Measurements from ENCODE around the gene DMGDH.

DMGDH gene

DNA sequence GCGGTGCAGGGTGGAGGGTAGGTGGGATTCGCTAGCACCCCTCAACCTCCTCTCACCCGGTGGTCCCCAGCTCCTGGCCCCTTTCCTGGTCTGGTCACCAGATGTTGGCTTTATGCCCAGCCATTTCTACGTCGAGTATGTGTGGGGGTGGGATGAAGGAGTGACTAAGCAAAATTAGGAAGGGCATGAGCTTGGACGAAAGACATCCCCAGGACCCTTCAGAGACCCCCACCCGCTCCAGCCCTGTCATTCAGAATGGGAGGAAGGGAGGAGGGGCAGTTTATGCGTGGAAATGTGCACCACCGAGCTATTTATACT, 835 bp upstream of the DMGDH start:
- no peaks in the 10 kb centered on the region for H3K4me1 ChIP-seq (ENCODE audit: control insufficient read depth, insufficient read depth, low read length)
- no peaks in the 10 kb centered on the region for H3K9me3 ChIP-seq (ENCODE audit: control insufficient read depth, low read length)
- no peaks in the 10 kb centered on the region for H3K36me3 ChIP-seq (ENCODE audit: control insufficient read depth, insufficient read depth, low read length)
- no peaks in the 10 kb centered on the region for H3K27me3 ChIP-seq (ENCODE audit: control insufficient read depth, insufficient read depth, low read length, poor library complexity, severe bottlenecking)
- H3K27ac ChIP-seq (ENCODE audit: insufficient read depth, low read depth, low read length, poor library complexity, severe bottlenecking), result no peak overlapping the region
- no peak overlapping the region for H3K4me3 ChIP-seq (ENCODE audit: insufficient read depth, low read depth, low read length)
- WGBS, 2 experiments, result 85 to 87% methylated on average over 9 of the region's 9 CpGs

DNA sequence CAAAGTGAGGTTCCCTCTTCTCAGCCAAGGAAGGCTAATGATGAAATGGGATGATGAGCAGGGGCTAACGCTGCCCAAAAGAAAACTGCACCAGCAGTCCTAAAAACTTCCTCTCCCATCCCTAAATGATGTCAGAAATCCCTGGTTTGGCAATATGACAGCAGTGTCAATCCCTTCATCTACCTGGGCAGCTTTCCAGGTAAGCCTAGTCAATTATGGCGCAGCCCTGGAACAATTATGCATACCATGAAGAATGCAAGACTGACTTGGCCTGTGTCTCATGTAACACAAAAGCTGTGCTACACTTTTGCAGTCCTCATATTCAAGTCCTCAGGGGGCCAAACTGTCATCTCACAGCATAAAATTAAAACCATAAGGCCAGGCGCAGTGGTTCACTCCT, 7.0 kb downstream of the DMGDH start:
- WGBS, 2 experiments, result 94% methylated on average over 3 of the region's 3 CpGs
- no peaks in the 10 kb centered on the region for H3K27me3 ChIP-seq (ENCODE audit: control insufficient read depth, insufficient read depth, low read length, poor library complexity, severe bottlenecking)

DNA sequence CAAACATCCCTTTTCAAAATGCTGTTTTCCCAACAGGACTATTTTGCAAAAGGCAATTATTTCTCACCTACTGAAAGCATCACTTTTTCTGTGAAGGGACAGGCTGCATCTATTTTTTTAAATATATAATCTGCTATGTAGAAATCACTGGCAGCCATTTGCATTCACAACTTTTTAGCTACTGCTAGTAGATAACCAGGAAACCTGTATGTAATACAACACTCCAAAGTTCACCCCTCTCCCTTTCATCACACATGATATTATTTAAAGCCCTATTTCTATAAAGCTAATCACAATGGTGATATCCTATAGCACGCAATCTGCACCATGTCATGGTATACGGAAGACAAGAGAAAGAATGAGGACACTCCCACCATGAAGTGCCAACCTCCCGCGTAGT, 9.8 kb downstream of the DMGDH start:
- H3K4me1 ChIP-seq (ENCODE audit: control insufficient read depth, insufficient read depth, low read length), result no peaks in the 10 kb centered on the region
- no peaks in the 10 kb centered on the region for H3K9me3 ChIP-seq (ENCODE audit: control insufficient read depth, low read length)
- H3K4me3 ChIP-seq (ENCODE audit: insufficient read depth, low read depth, low read length), result no peak overlapping the region
- H3K27ac ChIP-seq (ENCODE audit: insufficient read depth, low read depth, low read length, poor library complexity, severe bottlenecking), result no peak overlapping the region
- H3K27me3 ChIP-seq (ENCODE audit: control insufficient read depth, insufficient read depth, low read length, poor library complexity, severe bottlenecking), result no peaks in the 10 kb centered on the region
- WGBS, 2 experiments, result 86 to 97% methylated on average over 2 to 3 of the region's 4 CpGs
- no peaks in the 10 kb centered on the region for H3K36me3 ChIP-seq (ENCODE audit: control insufficient read depth, insufficient read depth, low read length)

More for the DNA sequence above, 7.0 kb downstream of the DMGDH start:
- Histone ChIP-seq H3K4me1 (ENCODE audit: control insufficient read depth, insufficient read depth, low read length) (no peaks in the 10 kb centered on the region), H3K9me3 (ENCODE audit: control insufficient read depth, low read length) (no peaks in the 10 kb centered on the region), H3K4me3 (ENCODE audit: insufficient read depth, low read depth, low read length) (no peak overlapping the region), H3K27ac (ENCODE audit: insufficient read depth, low read depth, low read length, poor library complexity, severe bottlenecking) (no peak overlapping the region), H3K36me3 (ENCODE audit: control insufficient read depth, insufficient read depth, low read length) (no peaks in the 10 kb centered on the region)

DNA sequence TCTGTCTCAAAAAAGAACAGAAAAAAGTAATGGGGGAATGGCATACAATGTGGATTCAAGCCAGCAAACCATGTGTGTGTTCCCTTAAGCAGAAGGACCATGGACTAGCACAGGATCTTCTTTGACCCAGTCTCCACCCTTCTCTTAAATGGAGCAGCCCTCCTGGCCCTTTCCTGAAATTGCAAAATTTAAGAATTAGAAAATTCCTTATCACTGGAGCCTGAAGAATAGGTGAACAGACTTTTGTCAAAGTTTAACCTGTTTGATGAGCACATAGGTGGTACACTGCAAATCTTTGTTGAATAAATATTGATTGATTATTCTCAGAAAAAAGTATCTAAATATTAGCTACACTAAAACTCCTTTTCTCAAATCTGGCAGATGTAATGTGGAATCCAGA, 12.6 kb downstream of the DMGDH start:
- Histone ChIP-seq H3K27ac (ENCODE audit: insufficient read depth, low read depth, low read length, poor library complexity, severe bottlenecking) (no peak overlapping the region), H3K36me3 (ENCODE audit: control insufficient read depth, insufficient read depth, low read length) (no peaks in the 10 kb centered on the region), H3K4me3 (ENCODE audit: insufficient read depth, low read depth, low read length) (no peak overlapping the region), H3K27me3 (ENCODE audit: control insufficient read depth, insufficient read depth, low read length, poor library complexity, severe bottlenecking) (no peaks in the 10 kb centered on the region), H3K4me1 (ENCODE audit: control insufficient read depth, insufficient read depth, low read length) (no peaks in the 10 kb centered on the region), H3K9me3 (ENCODE audit: control insufficient read depth, low read length) (no peaks in the 10 kb centered on the region)

DNA sequence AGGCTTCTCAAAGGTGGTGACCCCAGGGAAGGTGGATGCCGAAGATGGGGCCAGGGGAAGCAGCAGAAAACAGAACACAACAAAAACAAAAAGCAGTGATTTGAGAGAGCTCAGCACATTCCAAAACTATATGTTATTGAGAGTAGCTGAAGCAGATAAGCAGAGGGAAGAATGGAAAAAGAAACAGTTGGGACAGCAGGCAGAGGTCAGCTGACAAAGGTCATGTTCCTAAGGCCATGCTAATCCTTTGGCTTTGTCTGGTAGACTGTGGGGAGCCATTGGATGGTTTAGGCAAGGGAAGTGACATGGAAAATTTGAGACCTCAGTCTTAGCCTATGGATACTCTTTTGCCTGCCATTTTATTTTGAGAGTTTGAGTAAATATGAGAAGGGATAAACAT, 14.5 kb downstream of the DMGDH start:
- peak overlapping the region; percentile 3 for H3K27ac ChIP-seq (ENCODE audit: insufficient read depth, low read depth, low read length, poor library complexity, severe bottlenecking)
- no peaks in the 10 kb centered on the region for H3K9me3 ChIP-seq (ENCODE audit: control insufficient read depth, low read length)
- H3K4me3 ChIP-seq (ENCODE audit: insufficient read depth, low read depth, low read length), result no peak overlapping the region
- H3K27me3 ChIP-seq (ENCODE audit: control insufficient read depth, insufficient read depth, low read length, poor library complexity, severe bottlenecking), result no peaks in the 10 kb centered on the region
- H3K4me1 ChIP-seq (ENCODE audit: control insufficient read depth, insufficient read depth, low read length), result no peaks in the 10 kb centered on the region
- H3K36me3 ChIP-seq (ENCODE audit: control insufficient read depth, insufficient read depth, low read length), result no peaks in the 10 kb centered on the region
- WGBS, 2 experiments, result 50 to 89% methylated on average over 1 of the region's 1 CpG

DNA sequence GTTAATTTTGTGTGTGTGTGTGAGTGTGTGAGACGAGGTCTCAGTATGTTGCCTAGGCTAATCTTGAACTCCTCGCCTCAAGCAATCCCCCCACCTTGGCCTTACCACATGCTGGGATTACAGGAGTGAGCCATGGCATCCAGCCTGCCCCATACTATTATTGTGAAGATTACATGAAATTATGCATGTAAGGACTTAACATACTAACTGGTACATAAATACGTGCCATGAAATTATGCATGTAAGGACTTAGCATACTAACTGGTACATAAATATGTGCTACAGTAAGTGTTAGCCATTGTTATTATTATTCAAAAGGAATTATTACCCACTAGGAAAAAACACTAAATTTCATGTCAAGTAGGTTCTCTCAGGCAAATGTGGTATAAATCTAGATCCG, 16.2 kb downstream of the DMGDH start:
- H3K36me3 ChIP-seq (ENCODE audit: control insufficient read depth, insufficient read depth, low read length), result no peaks in the 10 kb centered on the region
- 94 to 100% methylated on average over 1 to 3 of the region's 4 CpGs for WGBS, 2 experiments
- no peak overlapping the region for H3K4me3 ChIP-seq (ENCODE audit: insufficient read depth, low read depth, low read length)
- no peaks in the 10 kb centered on the region for H3K9me3 ChIP-seq (ENCODE audit: control insufficient read depth, low read length)
- H3K4me1 ChIP-seq (ENCODE audit: control insufficient read depth, insufficient read depth, low read length), result no peaks in the 10 kb centered on the region
- no peak overlapping the region for H3K27ac ChIP-seq (ENCODE audit: insufficient read depth, low read depth, low read length, poor library complexity, severe bottlenecking)
- no peaks in the 10 kb centered on the region for H3K27me3 ChIP-seq (ENCODE audit: control insufficient read depth, insufficient read depth, low read length, poor library complexity, severe bottlenecking)

- Histone ChIP-seq H3K36me3 (ENCODE audit: control insufficient read depth, insufficient read depth, low read length) (no peaks in the 10 kb centered on the region), H3K4me1 (ENCODE audit: control insufficient read depth, insufficient read depth, low read length) (no peaks in the 10 kb centered on the region), H3K9me3 (ENCODE audit: control insufficient read depth, low read length) (no peaks in the 10 kb centered on the region), H3K27me3 (ENCODE audit: control insufficient read depth, insufficient read depth, low read length, poor library complexity, severe bottlenecking) (no peaks in the 10 kb centered on the region), H3K4me3 (ENCODE audit: insufficient read depth, low read depth, low read length) (no peak overlapping the region), H3K27ac (ENCODE audit: insufficient read depth, low read depth, low read length, poor library complexity, severe bottlenecking) (no peak overlapping the region)
- 94 to 100% methylated on average over 2 to 3 of the region's 3 CpGs for WGBS, 2 experiments
Observed at GRCh38 chr5:79050498-79050897, 19.0 kb downstream of the DMGDH start.

DNA sequence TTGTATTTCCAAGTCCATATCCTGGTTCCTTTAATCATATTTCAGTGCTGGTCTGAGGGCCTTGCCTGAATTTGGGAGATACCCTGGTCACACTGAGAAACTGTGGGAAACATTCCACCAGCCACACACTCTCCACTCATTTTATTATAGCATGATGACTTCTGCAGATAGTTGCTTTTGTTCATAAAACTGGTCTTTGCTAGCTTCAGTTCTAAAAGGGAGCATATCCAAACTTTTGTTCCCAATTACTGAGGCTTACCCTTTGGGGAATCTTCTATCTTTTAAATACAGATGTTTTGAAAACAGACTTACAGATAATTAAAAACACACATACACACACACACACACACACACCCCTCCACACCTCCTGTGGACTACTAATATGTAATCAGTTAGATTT, 21.0 kb downstream of the DMGDH start:
- H3K4me1 ChIP-seq (ENCODE audit: control insufficient read depth, insufficient read depth, low read length), result no peaks in the 10 kb centered on the region
- no peak overlapping the region for H3K27ac ChIP-seq (ENCODE audit: insufficient read depth, low read depth, low read length, poor library complexity, severe bottlenecking)
- H3K27me3 ChIP-seq (ENCODE audit: control insufficient read depth, insufficient read depth, low read length, poor library complexity, severe bottlenecking), result no peaks in the 10 kb centered on the region
- H3K36me3 ChIP-seq (ENCODE audit: control insufficient read depth, insufficient read depth, low read length), result no peaks in the 10 kb centered on the region
- no peak overlapping the region for H3K4me3 ChIP-seq (ENCODE audit: insufficient read depth, low read depth, low read length)
- no peaks in the 10 kb centered on the region for H3K9me3 ChIP-seq (ENCODE audit: control insufficient read depth, low read length)

- 88 to 94% methylated on average over 3 of the region's 3 CpGs for WGBS, 2 experiments
- Histone ChIP-seq H3K4me3 (ENCODE audit: insufficient read depth, low read depth, low read length) (no peak overlapping the region), H3K27me3 (ENCODE audit: control insufficient read depth, insufficient read depth, low read length, poor library complexity, severe bottlenecking) (no peaks in the 10 kb centered on the region), H3K9me3 (ENCODE audit: control insufficient read depth, low read length) (no peaks in the 10 kb centered on the region), H3K4me1 (ENCODE audit: control insufficient read depth, insufficient read depth, low read length) (no peaks in the 10 kb centered on the region), H3K27ac (ENCODE audit: insufficient read depth, low read depth, low read length, poor library complexity, severe bottlenecking) (no peak overlapping the region), H3K36me3 (ENCODE audit: control insufficient read depth, insufficient read depth, low read length) (no peaks in the 10 kb centered on the region)
Observed at GRCh38 chr5:79047199-79047598, 22.3 kb downstream of the DMGDH start.

DNA sequence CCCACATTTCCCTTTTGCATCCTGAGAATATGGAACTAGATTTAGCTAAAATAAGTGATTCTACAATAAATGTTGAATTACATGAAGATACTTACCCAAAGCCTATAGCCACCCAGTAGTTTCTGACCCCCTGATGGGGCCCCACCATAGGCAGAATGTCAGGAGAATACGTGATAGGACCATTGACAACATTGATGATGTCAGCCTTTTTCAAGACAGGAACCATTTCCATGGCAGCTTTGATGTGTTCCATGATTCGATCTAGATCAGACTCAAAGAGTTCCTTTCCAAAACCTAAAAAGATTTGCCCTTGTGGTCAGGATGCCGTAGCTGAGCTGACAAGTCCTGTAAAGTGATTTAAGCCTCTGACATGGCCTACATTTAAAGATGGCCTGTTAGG, 27.3 kb downstream of the DMGDH start:
- Histone ChIP-seq H3K4me1 (ENCODE audit: control insufficient read depth, insufficient read depth, low read length) (no peaks in the 10 kb centered on the region), H3K27me3 (ENCODE audit: control insufficient read depth, insufficient read depth, low read length, poor library complexity, severe bottlenecking) (no peaks in the 10 kb centered on the region), H3K27ac (ENCODE audit: insufficient read depth, low read depth, low read length, poor library complexity, severe bottlenecking) (no peak overlapping the region), H3K4me3 (ENCODE audit: insufficient read depth, low read depth, low read length) (no peak overlapping the region), H3K9me3 (ENCODE audit: control insufficient read depth, low read length) (no peaks in the 10 kb centered on the region), H3K36me3 (ENCODE audit: control insufficient read depth, insufficient read depth, low read length) (no peaks in the 10 kb centered on the region)
- whole genome bisulfite sequencing, 2 experiments, result 90 to 98% methylated on average over 3 of the region's 3 CpGs

GRCh38 chr5:79036769-79037168, 32.7 kb downstream of the DMGDH start:
- WGBS, 2 experiments, result 97 to 98% methylated on average over 2 of the region's 2 CpGs
- H3K27me3 ChIP-seq (ENCODE audit: control insufficient read depth, insufficient read depth, low read length, poor library complexity, severe bottlenecking), result no peaks in the 10 kb centered on the region
- no peaks in the 10 kb centered on the region for H3K9me3 ChIP-seq (ENCODE audit: control insufficient read depth, low read length)
- H3K4me1 ChIP-seq (ENCODE audit: control insufficient read depth, insufficient read depth, low read length), result no peaks in the 10 kb centered on the region
- no peak overlapping the region for H3K27ac ChIP-seq (ENCODE audit: insufficient read depth, low read depth, low read length, poor library complexity, severe bottlenecking)
- no peak overlapping the region for H3K4me3 ChIP-seq (ENCODE audit: insufficient read depth, low read depth, low read length)
- no peaks in the 10 kb centered on the region for H3K36me3 ChIP-seq (ENCODE audit: control insufficient read depth, insufficient read depth, low read length)

All from ectodermal cell (in vitro differentiated cells).